ENCODE data around the gene PYCR2. TPM values are rescaled to one million over a fixed set of nuclear protein-coding genes. Genes with fewer than 3 reads are reported as not detected.
"Not testable (repeated sequence)": the region's sequence is repeated elsewhere in the genome, so short reads cannot be mapped to it uniquely, and the experiment has no call there.

The PYCR2 gene
- total RNA-seq, 1 donor, result 34.3 TPM

DNA sequence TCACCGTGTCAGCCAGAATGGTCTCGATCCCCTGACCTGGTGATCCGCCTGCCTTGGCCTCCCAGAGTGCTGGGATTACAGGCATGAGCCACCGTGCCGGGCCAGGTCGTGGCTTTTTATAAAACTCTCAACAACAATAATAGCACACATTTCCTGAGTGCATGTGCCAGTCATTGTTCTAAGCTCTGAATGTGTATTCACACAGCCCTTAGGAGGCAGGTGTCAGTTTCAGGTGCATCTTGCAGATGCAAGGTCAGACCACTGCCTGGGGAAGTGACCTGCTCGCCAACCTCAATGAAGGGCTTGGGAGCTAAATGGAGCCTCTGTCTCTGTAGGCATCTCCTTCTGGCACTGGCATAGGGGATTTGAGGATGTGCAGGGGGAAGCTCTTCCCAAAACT is 18.5 kb upstream of the PYCR2 start:
- no peak overlapping the region for H3K4me3 ChIP-seq (ENCODE audit: low read depth, low read length)
- no peak for DNase-seq (ENCODE audit: low read depth)
- TF ChIP-seq, protein P1, sequence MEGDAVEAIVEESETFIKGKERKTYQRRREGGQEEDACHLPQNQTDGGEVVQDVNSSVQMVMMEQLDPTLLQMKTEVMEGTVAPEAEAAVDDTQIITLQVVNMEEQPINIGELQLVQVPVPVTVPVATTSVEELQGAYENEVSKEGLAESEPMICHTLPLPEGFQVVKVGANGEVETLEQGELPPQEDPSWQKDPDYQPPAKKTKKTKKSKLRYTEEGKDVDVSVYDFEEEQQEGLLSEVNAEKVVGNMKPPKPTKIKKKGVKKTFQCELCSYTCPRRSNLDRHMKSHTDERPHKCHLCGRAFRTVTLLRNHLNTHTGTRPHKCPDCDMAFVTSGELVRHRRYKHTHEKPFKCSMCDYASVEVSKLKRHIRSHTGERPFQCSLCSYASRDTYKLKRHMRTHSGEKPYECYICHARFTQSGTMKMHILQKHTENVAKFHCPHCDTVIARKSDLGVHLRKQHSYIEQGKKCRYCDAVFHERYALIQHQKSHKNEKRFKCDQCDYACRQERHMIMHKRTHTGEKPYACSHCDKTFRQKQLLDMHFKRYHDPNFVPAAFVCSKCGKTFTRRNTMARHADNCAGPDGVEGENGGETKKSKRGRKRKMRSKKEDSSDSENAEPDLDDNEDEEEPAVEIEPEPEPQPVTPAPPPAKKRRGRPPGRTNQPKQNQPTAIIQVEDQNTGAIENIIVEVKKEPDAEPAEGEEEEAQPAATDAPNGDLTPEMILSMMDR (IDR thresholded peaks at IDR 0.05; ENCODE audit: insufficient read depth, low read length), result no peak

DNA sequence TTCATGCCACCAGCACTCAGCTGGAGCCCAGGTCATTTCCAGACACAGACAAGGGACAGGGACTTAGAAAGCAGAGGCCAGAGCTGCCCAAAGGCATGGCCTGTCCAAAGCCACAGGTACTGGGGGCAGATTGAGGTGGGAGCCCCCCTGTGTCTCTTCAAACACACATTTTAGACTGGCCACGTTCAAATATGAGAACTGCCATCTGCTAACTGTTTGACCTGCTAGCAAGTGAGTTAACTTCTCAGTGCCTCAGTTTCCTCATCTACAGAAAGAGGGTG is 17.8 kb upstream of the PYCR2 start:
- DNase-seq (ENCODE audit: low read depth), result no peak
- TF ChIP-seq, protein P1 (IDR thresholded peaks at IDR 0.05; ENCODE audit: insufficient read depth, low read length), result no peak
- no peak overlapping the region for H3K4me3 ChIP-seq (ENCODE audit: low read depth, low read length)

DNA sequence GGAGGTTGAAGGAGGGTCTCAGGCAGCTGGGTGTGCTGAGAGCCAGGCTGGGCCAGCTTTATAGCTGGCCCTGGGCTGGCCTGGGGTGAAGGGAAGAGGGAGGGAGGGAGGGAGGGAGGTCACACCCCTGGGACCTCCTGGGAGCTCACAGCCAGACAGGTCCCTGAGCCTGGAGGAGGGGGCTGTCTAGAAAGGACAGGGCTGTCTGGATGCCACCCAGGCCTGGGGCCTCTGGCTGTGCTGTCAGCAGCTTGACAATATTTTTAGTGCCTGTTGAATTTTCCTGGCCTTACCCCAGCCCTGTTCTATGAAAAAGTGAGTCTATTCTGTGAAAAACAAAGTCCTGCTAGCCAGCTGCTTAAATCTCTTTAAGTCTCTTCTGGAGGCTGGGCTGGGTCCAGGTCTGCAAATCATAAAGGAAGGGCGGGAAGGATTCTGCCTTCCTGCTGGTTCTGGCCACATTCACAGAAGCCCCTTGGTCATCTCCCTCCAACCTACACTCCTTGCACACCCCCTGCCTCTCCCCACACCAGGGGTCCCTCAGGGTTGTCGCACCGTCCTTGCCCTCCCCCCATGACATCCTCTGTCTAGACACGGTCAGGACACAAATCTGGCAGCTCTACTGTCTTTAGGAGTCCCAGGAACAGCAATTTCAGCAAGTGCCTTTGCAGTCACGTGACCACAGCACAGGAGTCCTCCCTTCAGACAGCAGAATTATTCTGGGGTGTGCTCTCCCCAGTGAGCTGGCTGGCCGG is 17.3 kb upstream of the PYCR2 start, which contains the start of gene LEFTY2:
Gene LEFTY2, minus strand, starts transcription at position 34 of the 755 bp plus-strand sequence. CDS start 80 bp downstream, outside the sequence.
- no peak within 1 kb of the TSS for H3K4me3 ChIP-seq (ENCODE audit: low read depth, low read length)
- no peak for DNase-seq (ENCODE audit: low read depth)
- TF ChIP-seq, protein P1 (IDR thresholded peaks at IDR 0.05; ENCODE audit: insufficient read depth, low read length), result no peak

DNA sequence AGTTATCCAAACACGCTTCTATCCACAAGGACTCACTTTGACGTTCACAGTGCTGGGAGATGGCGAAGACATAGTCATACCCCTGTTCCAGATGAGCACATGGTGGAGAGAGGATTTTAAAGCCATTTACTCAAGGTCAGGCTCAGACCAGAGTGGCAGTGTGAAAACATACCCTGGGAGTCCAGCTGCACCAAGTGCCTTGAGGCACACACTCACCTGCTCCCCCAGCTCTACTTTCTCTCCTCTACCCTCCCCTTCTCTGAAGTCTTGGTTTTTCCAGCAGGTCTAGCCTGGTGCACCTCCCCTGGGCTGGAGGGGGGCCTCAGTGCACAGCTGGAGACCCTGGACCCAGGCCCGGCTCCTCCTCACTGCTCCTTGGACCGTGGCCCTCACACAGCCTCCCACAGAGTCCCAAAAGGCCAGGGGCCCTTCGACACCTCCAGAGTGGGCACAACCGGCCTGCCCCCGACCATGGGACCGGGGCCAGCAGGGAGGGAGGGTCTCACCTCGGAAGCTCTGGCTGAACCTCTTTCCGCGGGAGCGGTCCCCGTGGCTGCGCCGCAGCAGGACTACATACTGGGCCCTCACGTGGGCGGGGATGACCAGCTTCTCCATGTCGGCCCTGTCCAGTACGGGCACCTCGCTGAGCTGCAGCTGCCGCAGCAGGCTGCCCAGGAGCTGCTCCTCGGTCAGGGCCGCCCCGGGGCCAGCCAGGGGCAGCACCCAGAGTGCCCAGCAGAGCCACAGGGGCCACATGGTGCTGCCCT is 16.5 kb upstream of the PYCR2 start:
- no peak for DNase-seq (ENCODE audit: low read depth)
- H3K4me3 ChIP-seq (ENCODE audit: low read depth, low read length), result no peak overlapping the region
- TF ChIP-seq, protein P1 (IDR thresholded peaks at IDR 0.05; ENCODE audit: insufficient read depth, low read length), result no peak

DNA sequence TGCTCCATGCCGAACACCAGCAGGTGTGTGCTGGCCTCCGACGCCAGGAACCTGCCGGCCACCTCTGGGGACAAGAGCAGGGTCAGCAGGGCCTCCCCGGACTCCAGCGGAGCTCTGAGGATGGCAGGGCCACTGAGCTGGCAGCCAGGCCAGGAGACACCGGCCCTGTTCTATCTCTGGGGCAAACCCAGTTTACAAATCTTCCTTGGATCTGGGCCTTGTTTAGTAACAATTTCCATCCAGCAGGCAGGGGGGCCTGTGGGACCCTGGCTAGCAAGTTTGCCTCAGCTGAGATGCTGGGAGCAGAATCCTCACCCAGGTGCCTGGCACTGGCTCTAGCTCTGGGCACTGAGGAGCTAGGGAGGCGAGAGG is 15.9 kb upstream of the PYCR2 start:
- H3K4me3 ChIP-seq (ENCODE audit: low read depth, low read length); DNase-seq (ENCODE audit: low read depth): not testable (repeated sequence)

DNA sequence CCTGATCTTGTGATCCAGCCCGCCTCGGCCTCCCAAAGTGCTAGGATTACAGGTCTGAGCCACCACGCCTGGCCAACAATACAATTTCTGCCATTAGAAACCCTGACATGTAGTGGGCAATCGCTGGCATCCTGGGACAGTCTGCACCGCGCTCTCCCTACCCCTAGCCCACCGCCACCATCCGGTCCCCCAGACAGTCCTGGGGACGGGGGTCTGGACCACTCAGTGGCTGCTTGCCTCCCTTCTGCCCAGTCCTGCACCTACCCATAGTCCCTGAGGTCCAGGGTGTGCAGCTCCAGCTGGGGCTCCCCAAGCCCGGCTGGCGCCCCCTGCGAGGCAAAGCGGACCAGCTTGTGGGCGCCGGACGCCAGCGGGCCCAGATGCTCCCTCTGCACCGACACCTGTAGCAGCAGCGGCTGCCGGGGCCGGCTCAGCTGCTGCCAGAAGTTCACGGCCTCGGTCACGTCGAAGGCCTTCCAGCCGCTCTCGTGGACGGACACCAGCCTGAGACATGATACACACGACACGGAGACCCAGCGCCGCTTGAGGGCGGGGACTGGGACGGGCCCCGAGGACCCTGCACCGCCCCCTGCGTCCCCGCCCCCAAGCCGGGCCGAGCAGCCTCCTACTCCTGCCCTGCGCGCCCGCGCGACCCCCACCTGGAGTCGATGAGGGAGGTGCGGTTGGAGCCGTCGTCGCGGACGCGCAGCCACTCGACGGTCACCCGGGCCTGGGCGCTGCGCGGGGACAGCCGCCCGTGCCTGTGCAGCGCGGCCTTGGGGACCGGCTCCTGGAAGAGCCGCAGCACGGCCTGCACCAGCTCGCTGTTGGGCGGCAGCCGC is 15.3 kb upstream of the PYCR2 start:
- not testable (repeated sequence) for H3K4me3 ChIP-seq (ENCODE audit: low read depth, low read length); DNase-seq (ENCODE audit: low read depth)

DNA sequence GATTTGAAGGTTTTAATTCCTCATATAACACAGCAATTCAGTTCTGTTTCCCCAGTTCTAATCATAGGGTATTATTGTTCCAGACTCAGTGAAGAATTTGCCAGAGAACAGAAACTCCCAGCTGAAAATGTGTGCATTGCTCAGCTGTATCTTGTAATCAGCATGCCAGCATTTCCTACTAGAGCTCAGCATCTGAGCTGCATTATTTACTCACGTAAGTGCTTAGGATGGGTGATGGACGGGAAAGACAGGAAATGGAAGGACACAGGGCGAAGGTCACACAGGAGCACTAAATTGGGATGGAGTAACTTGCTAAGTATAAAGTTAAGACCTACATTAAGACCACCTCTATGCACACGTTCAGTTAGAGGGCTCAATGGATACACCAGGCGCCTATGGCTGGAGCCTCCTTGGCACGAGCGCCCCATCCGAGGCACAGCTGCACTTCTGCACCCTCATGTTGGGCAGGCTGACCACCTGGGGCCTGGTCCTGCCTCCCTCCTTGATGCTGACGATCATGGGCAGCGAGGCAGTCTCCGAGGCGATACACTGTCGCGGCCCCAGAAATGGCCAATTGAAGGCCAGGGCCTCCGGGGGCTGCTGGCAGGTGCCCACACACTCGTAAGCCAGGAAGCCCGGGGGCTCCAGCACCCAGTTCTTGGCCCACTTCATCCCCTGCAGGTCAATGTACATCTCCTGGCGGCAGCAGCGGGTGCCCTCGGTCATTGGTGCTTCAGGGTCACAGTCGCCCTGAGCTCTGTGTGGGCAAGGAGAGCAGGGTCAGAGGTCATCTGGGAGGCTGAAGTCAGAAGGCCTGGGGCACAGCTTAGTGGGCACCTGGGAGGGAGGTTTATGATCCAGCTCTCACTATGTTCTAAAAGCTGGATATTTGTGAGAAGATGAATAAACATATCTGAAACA is 13.3 kb upstream of the PYCR2 start:
- TF ChIP-seq, protein P1 (IDR thresholded peaks at IDR 0.05; ENCODE audit: insufficient read depth, low read length), result no peak
- DNase-seq (ENCODE audit: low read depth), result no peak
- no peak overlapping the region for H3K4me3 ChIP-seq (ENCODE audit: low read depth, low read length)

All from fibroblast of the aortic adventitia (primary cell).